ENCODE data around the gene TRPM3.

The TRPM3 gene

DNA sequence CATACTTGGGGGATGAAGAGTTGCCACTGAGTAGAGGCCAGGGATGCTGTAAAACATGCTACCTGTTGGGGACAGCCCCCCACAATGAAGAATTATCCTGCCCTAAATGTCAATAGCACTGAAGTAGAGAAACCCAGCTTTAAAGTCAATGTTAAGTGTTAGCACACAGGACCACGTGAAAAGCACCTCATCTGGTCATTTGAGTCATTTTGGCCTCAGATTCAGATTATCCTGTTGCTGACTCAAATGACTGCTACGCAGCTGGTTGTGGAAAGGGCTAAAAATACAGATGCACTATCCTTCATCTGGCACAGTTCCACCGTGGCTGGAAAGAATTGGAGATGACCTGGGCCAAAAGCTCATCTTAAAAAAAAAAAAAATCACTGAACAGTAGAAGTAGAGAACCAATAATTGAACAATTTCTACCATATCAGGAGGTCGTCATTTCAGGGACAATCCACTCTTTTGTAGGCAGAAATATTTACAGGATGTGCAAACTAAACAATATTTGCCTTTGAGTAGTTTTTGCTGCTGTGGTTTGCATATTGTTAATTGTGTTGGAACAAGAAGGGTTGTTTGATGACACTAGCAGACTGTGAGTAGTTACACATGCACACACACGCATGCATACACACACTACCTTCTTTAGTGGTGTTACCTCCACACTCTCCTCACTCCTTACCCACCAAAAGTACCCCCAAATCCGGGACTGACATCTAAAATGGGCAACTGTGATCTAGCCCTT is 511.7 kb downstream of the TRPM3 start:
- Mint-ChIP-seq H3K4me3 (peak overlapping the region in 1 of 3 experiments; percentile 8), H3K36me3 (ENCODE audit: low read depth) (peaks cover 12% of the 10 kb centered on the region), H3K27me3 (ENCODE audit: low read depth) (peaks cover 3% of the 10 kb centered on the region), H3K9me3 (no peaks in the 10 kb centered on the region), H3K4me1 (peaks cover 15% of the 10 kb centered on the region), H3K27ac (no peak overlapping the region)
- TF ChIP-seq, protein P1, sequence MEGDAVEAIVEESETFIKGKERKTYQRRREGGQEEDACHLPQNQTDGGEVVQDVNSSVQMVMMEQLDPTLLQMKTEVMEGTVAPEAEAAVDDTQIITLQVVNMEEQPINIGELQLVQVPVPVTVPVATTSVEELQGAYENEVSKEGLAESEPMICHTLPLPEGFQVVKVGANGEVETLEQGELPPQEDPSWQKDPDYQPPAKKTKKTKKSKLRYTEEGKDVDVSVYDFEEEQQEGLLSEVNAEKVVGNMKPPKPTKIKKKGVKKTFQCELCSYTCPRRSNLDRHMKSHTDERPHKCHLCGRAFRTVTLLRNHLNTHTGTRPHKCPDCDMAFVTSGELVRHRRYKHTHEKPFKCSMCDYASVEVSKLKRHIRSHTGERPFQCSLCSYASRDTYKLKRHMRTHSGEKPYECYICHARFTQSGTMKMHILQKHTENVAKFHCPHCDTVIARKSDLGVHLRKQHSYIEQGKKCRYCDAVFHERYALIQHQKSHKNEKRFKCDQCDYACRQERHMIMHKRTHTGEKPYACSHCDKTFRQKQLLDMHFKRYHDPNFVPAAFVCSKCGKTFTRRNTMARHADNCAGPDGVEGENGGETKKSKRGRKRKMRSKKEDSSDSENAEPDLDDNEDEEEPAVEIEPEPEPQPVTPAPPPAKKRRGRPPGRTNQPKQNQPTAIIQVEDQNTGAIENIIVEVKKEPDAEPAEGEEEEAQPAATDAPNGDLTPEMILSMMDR (IDR thresholded peaks at IDR 0.05; ENCODE audit: unreplicated experiment in 3 of 3) = no peak

DNA sequence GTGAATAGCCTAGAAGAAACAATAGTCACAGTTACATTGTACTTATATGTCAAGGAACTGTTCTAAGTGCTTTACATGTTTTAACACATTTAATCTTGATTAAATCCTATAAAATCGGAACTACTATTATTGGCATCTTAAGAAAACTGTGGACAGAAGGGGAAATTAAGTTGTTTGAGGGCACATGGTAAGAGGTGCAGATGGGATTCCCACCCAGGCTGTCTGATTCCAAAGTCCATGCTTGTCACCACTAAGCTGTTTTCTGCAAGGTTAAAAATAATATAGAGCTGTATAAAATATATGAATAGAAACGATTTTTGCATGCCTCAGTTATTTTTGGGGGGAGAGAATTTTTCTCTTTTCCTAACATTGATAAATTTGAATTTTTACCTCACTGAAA is 512.4 kb downstream of the TRPM3 start:
- Mint-ChIP-seq H3K36me3 (ENCODE audit: low read depth) (peaks cover 12% of the 10 kb centered on the region), H3K9me3 (no peaks in the 10 kb centered on the region), H3K4me3 (no peak overlapping the region), H3K27me3 (ENCODE audit: low read depth) (peaks cover 8% of the 10 kb centered on the region), H3K27ac (no peak overlapping the region), H3K4me1 (peaks cover 11% of the 10 kb centered on the region)
- TF ChIP-seq, protein P1 (IDR thresholded peaks at IDR 0.05; ENCODE audit: unreplicated experiment in 3 of 3) = no peak

DNA sequence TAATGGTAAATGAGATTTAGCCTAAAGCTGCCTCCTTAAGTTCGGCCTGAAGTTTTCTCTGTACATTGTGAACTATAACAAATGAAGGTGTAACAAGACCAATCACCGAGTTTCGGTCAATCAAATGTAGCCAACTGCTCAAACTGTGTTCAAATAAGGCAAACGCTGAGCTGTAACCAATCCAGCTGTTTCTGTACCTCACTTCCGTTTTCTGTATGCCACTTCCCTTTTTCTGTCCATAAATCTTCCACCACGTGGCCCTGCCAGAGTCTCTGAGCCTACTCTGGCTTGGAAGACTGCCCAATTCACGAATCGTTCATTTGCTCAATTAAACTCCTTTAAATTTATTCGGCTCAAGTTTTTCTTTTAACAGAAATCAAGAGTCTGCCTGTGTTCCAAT is 513.5 kb downstream of the TRPM3 start:
- H3K4me3 Mint-ChIP-seq = no peak overlapping the region
- peaks cover 8% of the 10 kb centered on the region for H3K27me3 Mint-ChIP-seq (ENCODE audit: low read depth)
- TF ChIP-seq, protein P1 (IDR thresholded peaks at IDR 0.05; ENCODE audit: unreplicated experiment in 3 of 3) = no peak
- H3K9me3 Mint-ChIP-seq = no peaks in the 10 kb centered on the region
- peaks cover 12% of the 10 kb centered on the region for H3K36me3 Mint-ChIP-seq (ENCODE audit: low read depth)
- peaks cover 7% of the 10 kb centered on the region for H3K4me1 Mint-ChIP-seq
- H3K27ac Mint-ChIP-seq = no peak overlapping the region

DNA sequence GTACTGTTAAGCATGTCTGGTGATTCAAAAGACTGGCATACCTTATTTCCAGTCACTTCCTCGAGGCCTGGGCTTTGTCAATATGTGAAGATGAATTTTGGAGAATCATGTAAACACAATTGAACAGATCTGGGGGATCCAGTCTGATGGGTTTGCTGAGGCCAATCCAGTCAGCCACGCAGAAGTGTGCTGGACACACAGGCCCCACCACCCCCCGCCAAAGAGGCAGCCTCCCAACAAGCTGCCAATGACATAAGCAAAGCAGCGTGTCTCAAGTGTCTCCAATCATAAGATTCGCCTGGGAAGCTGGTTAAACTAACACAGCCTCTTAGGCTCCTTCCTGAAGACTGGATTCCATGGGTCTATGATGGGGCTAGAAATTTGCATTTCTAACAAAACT is 514.1 kb downstream of the TRPM3 start:
- Mint-ChIP-seq H3K9me3 (no peaks in the 10 kb centered on the region), H3K36me3 (ENCODE audit: low read depth) (peaks cover 12% of the 10 kb centered on the region), H3K27me3 (ENCODE audit: low read depth) (peaks cover 8% of the 10 kb centered on the region), H3K4me1 (peaks cover 12% of the 10 kb centered on the region), H3K27ac (no peak overlapping the region), H3K4me3 (no peak overlapping the region)
- TF ChIP-seq, protein P1 (IDR thresholded peaks at IDR 0.05; ENCODE audit: unreplicated experiment in 3 of 3) = no peak

DNA sequence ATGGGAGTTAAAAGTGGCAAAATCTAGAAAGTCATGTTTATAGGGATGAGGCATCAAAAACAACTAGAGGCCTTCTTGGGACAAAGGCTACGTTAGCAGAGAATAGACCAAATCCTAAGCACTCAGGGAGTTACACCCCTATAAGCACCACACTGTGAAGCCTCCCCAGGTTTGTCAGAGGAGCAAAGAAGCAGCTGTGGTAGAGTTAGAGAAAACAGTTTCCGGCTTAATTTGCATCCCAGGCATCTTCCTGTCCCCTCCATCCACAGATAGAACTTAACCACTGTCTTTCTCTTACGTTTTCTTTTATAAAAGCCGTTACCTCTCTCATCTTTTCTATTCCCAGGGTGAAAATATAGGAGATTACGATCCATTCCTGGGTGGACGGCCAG is 518.4 kb downstream of the TRPM3 start:
- peaks cover 8% of the 10 kb centered on the region for H3K27me3 Mint-ChIP-seq (ENCODE audit: low read depth)
- peak overlapping the region in 1 of 3 experiments; percentile 93 for H3K27ac Mint-ChIP-seq
- no peak overlapping the region for H3K4me3 Mint-ChIP-seq
- H3K9me3 Mint-ChIP-seq = no peaks in the 10 kb centered on the region
- TF ChIP-seq, protein P1 (IDR thresholded peaks at IDR 0.05; ENCODE audit: unreplicated experiment in 3 of 3) = no peak
- no peaks in the 10 kb centered on the region for H3K36me3 Mint-ChIP-seq (ENCODE audit: low read depth)
- peaks cover 27% of the 10 kb centered on the region for H3K4me1 Mint-ChIP-seq

Data from nephron (organoid).